K562 (cell line): ENCODE data around the gene ZBP1. TPM values are rescaled to one million over a fixed set of nuclear protein-coding genes. Genes with fewer than 3 reads are reported as not detected.

Experiments
- ATAC-seq: fragments of 200-7000 bp; cut with Tn5 transposase; 3 replicates; pipeline ENCODE4 v1.9.1; 2020; ENCODE audit warnings: moderate library complexity
- BruUV-seq: library from RNA; stranded (reverse); fragments of 400-500 nt; replicated peaks from 2 replicates; lab custom pipeline; 2021; lab: Mats Ljungman, UMichigan
- CTCF ChIA-PET: fragments of 300-600 bp; formaldehyde crosslinking; extraction: SDS; loops from one replicate; lab custom pipeline; 2021; ENCODE audit warnings: low intra/inter-chr PET ratio; lab: Yijun Ruan, JAX
- POLR2A ChIA-PET: fragments of 300-600, 350-650 bp; sonication (Branson Sonifier 250); formaldehyde crosslinking; extraction: SDS; loops from one replicate; lab custom pipeline; 2021; ENCODE audit warnings: antibody characterized with exemption, inconsistent platforms; lab: Yijun Ruan, JAX
- DNase-seq, 4 experiments: peaks; one replicate each; pipeline versions ENCODE4 v3.0.0 to v3.0.0-alpha.2; 2011 to 2018; ENCODE audit warnings: low spot score in 3 of 4, mixed read lengths in 3 of 4; ENCODE audit errors: extremely low read depth in 1 of 4
- FAIRE-seq: peaks from 2 replicates; lab custom pipeline; 2011; peaks lifted over from hg19 to GRCh38; lab: Jason Lieb, UNC
- H2AFZ ChIP-seq: 2 replicates; pipeline ENCODE4 v1.6.0; 2011; ENCODE audit warnings: low read depth, low read length, control low read depth, inconsistent platforms
- H3K27ac ChIP-seq: fragments of 200-600 bp; 3 replicates; pipeline ENCODE4 v1.8.0; 2011; ENCODE audit warnings: low read depth, mild to moderate bottlenecking, control low read depth, inconsistent platforms, low read length, moderate library complexity, mixed read lengths; ENCODE audit errors: extremely low read depth
- H3K27me3 ChIP-seq, 2 experiments: fragments of 300-600 bp in 1 of 2; 2 replicates in 1 of 2; 3 replicates in 1 of 2; pipeline versions ENCODE4 v1.6.0 to v1.8.0; 2011; ENCODE audit warnings: inconsistent platforms in 2 of 2, low read length in 2 of 2, mild to moderate bottlenecking in 1 of 2, mixed read lengths in 1 of 2, moderate library complexity in 1 of 2; ENCODE audit not compliant: control insufficient read depth in 2 of 2, insufficient read depth in 2 of 2
- H3K36me3 ChIP-seq: fragments of 300-600 bp; 3 replicates; pipeline ENCODE4 v1.8.0; 2011; ENCODE audit warnings: mild to moderate bottlenecking, low read length, inconsistent platforms; ENCODE audit not compliant: control insufficient read depth, insufficient read depth
- H3K4me1 ChIP-seq, 2 experiments: fragments of 200-600 bp in 1 of 2; replicated peaks in 1 of 2; 2 replicates in 1 of 2; 3 replicates in 1 of 2; pipeline versions ENCODE4 v1.5.1 to v1.8.0; 2011; ENCODE audit warnings: inconsistent platforms in 2 of 2, low read length in 2 of 2, mild to moderate bottlenecking in 1 of 2, mixed read lengths in 1 of 2, moderate library complexity in 1 of 2; ENCODE audit not compliant: control insufficient read depth in 2 of 2, insufficient read depth in 2 of 2
- H3K4me2 ChIP-seq: 2 replicates; pipeline ENCODE4 v1.6.1; 2011; ENCODE audit warnings: low read length, control low read depth, inconsistent platforms, mixed read lengths; ENCODE audit not compliant: insufficient read depth
- H3K4me3 ChIP-seq: fragments of 200-600 bp; sonication (generic), shearing (Covaris generic); 2 replicates; pipeline ENCODE4 v1.5.1; 2016; ENCODE audit warnings: control low read depth, inconsistent platforms
- H3K79me2 ChIP-seq: fragments of 200-600 bp; 3 replicates; pipeline ENCODE4 v1.8.0; 2011; ENCODE audit warnings: low read length, inconsistent platforms; ENCODE audit not compliant: control insufficient read depth, insufficient read depth
- H3K9ac ChIP-seq, 2 experiments: 2 replicates each; pipeline versions ENCODE4 v1.6.0 to v1.6.1; 2011; ENCODE audit warnings: low read depth in 2 of 2, low read length in 2 of 2, control low read depth in 1 of 2, inconsistent platforms in 1 of 2, mild to moderate bottlenecking in 1 of 2, mixed read lengths in 1 of 2; ENCODE audit not compliant: insufficient read depth in 1 of 2
- H3K9me1 ChIP-seq: one replicate; pipeline ENCODE4 v1.6.0; 2011; ENCODE audit warnings: inconsistent platforms, mild to moderate bottlenecking, low read length, moderate library complexity; ENCODE audit not compliant: control insufficient read depth, insufficient read depth
- H3K9me3 ChIP-seq: replicated peaks from 2 replicates; pipeline ENCODE4 v1.5.1; 2011; ENCODE audit warnings: low read depth, low read length, inconsistent platforms; ENCODE audit not compliant: control insufficient read depth, insufficient read depth
- H4K20me1 ChIP-seq: replicated peaks from 2 replicates; pipeline ENCODE4 v1.6.1; 2011; ENCODE audit warnings: low read length, inconsistent platforms, mixed read lengths; ENCODE audit not compliant: control insufficient read depth, insufficient read depth
- AFF4 ChIP-seq: sonication (generic); formaldehyde crosslinking; IDR thresholded peaks from 2 replicates; pipeline ENCODE4 v1.8.0; 2023; ENCODE audit warnings: mild to moderate bottlenecking, missing genetic modification reagents
- ATF1 ChIP-seq, 2 experiments: fragments of 450-650 bp in 1 of 2; IDR thresholded peaks; 2 replicates each; pipeline ENCODE4 v1.6.1; 2016; ENCODE audit warnings: missing compliant biosample characterization in 1 of 2, missing genetic modification characterization in 1 of 2
- CHD1 ChIP-seq: fragments of 200-600 bp; sonication (generic); IDR thresholded peaks from one replicate; pipeline ENCODE4 v1.6.1; 2012; ENCODE audit warnings: mild to moderate bottlenecking, moderate library complexity, low read length, inconsistent platforms
- CREB3 ChIP-seq: fragments of 450-650 bp; conservative IDR thresholded peaks from 2 replicates; pipeline ENCODE4 v1.6.1; 2016; ENCODE audit warnings: missing genetic modification characterization, low read depth, mild to moderate bottlenecking, missing compliant biosample characterization, moderate library complexity
- CREM ChIP-seq: IDR thresholded peaks from 2 replicates; pipeline ENCODE4 v1.6.1; 2014; ENCODE audit warnings: antibody characterized with exemption, low read depth
- LEF1 ChIP-seq: fragments of 450-650 bp; IDR thresholded peaks from 2 replicates; pipeline ENCODE4 v1.6.1; 2016; ENCODE audit warnings: mild to moderate bottlenecking
- NCOA1 ChIP-seq: fragments of 450-650 bp; IDR thresholded peaks from 2 replicates; pipeline ENCODE4 v1.6.1; 2016; ENCODE audit warnings: low read depth
- NR4A1 ChIP-seq, 2 experiments: fragments of 250-450 bp in 1 of 2; fragments of 450-650 bp in 1 of 2; sonication (Bioruptor Pico) in 1 of 2; IDR thresholded peaks; 2 replicates each; pipeline versions ENCODE4 v1.4.0 to v1.6.1; 2016 to 2020; ENCODE audit warnings: mild to moderate bottlenecking in 2 of 2, missing compliant biosample characterization in 1 of 2, missing genetic modification characterization in 1 of 2, moderate library complexity in 1 of 2
- SPI1 ChIP-seq: IDR thresholded peaks from 2 replicates; pipeline ENCODE4 v1.6.1; 2011; ENCODE audit warnings: low read depth, low read length, control low read depth, borderline replicate concordance
- WGBS: fragments of 100-300 bp; shearing (Covaris generic); methylation state at CpG from one replicate; pipeline ENCODE4 v1.1.6; 2016; ENCODE audit warnings: low coverage, mixed read lengths; ENCODE audit not compliant: insufficient coverage; ENCODE audit errors: missing lambda C conversion rate; 5-methylcytosine and 5-hydroxymethylcytosine counted together
- in situ Hi-C: fragments of 300-500 bp; cut with MboI; formaldehyde crosslinking; loops from 4 replicates; pipeline ENCODE4 v1.15.0; 2018; ENCODE audit warnings: inconsistent platforms, mixed read lengths
- intact Hi-C: fragments of 100-400 bp; cut with micrococcal nuclease; formaldehyde crosslinking; loops from 2 replicates; pipeline ENCODE4 v1.14.2; 2022
- polyA plus RNA-seq, 8 experiments: library from polyadenylated mRNA; depleted of rRNA in 4 of 8; stranded (reverse) in 5 of 8; unstranded in 3 of 8; fragments of >200 nt; fragmentation: Nextera tagmentation in 2 of 8; fragmentation: Illumina TruSeq in 1 of 8; extraction: Ambion mirVana in 2 of 8; extraction: Trizol in 1 of 8; gene quantifications; 2 replicates each; pipeline versions ENCODE4 v1.2.1 to v1.2.3, GENCODE V29; 2011 to 2014; ENCODE audit warnings: inconsistent platforms in 1 of 8, missing spikeins in 1 of 8
- total RNA-seq, 7 experiments: library from RNA; depleted of rRNA in 6 of 7; stranded (reverse); fragments of >200 nt in 6 of 7; fragmentation: Illumina TruSeq in 2 of 7; extraction: Trizol in 2 of 7; gene quantifications; 2 replicates each; pipeline versions ENCODE4 v1.2.1 to v1.2.3, GENCODE V29; 2011 to 2021; ENCODE audit warnings: low replicate concordance in 1 of 7
- TF ChIP-seq, protein P1 (sequence below): fragments of 250-450 bp; sonication (Bioruptor Pico); IDR thresholded peaks from 2 replicates; pipeline ENCODE4 v1.5.0; 2021; ENCODE audit warnings: mild to moderate bottlenecking, moderate library complexity

ZBP1 gene
- total and polyA plus RNA-seq, 9 of the 15 experiments (the other 6 are each of a cell fraction or from before 2014, with no cell fraction given), result not detected

- TF ChIP-seq AFF4 (CRISPR knock-in tag) (no peak), LEF1 (no peak), CHD1 (no peak)
- TF ChIP-seq, all 486 proteins: peak for 4
Observed at GRCh38 chr20:57559658-57560553, 60.3 kb downstream of the ZBP1 start (continued).

- Histone ChIP-seq H2AFZ (peak overlapping the region; percentile 88), H3K79me2 (no peaks in the 10 kb centered on the region), H3K27ac (no peak overlapping the region), H3K9ac (peak overlapping the region in 1 of 2 experiments; percentile 8; a peak in 1 of 4 replicates), H3K4me2 (peak overlapping the region; percentile 50; the same call in 1 of the 2 replicates), H3K4me1 (peaks cover 27 to 34% of the 10 kb centered on the region in 2 experiments), H3K9me3 (no peaks in the 10 kb centered on the region), H3K27me3 (no peaks in the 10 kb centered on the region), H3K9me1 (no peaks in the 10 kb centered on the region), H3K36me3 (no peaks in the 10 kb centered on the region), H3K4me3 (no peak overlapping the region), H4K20me1 (no peaks in the 10 kb centered on the region)
- no TSS peak for BruUV-seq
- peak; percentile 11 for FAIRE-seq
- ChIA-PET CTCF (no interaction called here), POLR2A (interaction anchor here (0.6 to 1.0 kb wide), 6 partner anchors 11 to 32 kb away, joined by 3 to 5 read pairs (median 3); no protein-coding TSS in a partner anchor)
- 34% methylated on average over 10 of the region's 10 CpGs for WGBS
- in situ Hi-C loops (no loop called here), intact Hi-C loops (no loop called here)
- no peak for ATAC-seq
- no peak for DNase-seq
- TF ChIP-seq CREB3 (tag), result 0 out of 2 replicates have a peak, but pooled peaks have one; percentile 5
- TF ChIP-seq CREM, result 0 out of 2 replicates have a peak, but pooled peaks have one; percentile 1
- no peak for TF ChIP-seq NR4A1 (CRISPR knock-in tag; IDR thresholded peaks at IDR 0.05)
- TF ChIP-seq NR4A1 (tag; IDR thresholded peaks at IDR 0.05), result 0 out of 2 replicates have a peak, but pooled peaks have one; percentile 34
- TF ChIP-seq, protein P1, sequence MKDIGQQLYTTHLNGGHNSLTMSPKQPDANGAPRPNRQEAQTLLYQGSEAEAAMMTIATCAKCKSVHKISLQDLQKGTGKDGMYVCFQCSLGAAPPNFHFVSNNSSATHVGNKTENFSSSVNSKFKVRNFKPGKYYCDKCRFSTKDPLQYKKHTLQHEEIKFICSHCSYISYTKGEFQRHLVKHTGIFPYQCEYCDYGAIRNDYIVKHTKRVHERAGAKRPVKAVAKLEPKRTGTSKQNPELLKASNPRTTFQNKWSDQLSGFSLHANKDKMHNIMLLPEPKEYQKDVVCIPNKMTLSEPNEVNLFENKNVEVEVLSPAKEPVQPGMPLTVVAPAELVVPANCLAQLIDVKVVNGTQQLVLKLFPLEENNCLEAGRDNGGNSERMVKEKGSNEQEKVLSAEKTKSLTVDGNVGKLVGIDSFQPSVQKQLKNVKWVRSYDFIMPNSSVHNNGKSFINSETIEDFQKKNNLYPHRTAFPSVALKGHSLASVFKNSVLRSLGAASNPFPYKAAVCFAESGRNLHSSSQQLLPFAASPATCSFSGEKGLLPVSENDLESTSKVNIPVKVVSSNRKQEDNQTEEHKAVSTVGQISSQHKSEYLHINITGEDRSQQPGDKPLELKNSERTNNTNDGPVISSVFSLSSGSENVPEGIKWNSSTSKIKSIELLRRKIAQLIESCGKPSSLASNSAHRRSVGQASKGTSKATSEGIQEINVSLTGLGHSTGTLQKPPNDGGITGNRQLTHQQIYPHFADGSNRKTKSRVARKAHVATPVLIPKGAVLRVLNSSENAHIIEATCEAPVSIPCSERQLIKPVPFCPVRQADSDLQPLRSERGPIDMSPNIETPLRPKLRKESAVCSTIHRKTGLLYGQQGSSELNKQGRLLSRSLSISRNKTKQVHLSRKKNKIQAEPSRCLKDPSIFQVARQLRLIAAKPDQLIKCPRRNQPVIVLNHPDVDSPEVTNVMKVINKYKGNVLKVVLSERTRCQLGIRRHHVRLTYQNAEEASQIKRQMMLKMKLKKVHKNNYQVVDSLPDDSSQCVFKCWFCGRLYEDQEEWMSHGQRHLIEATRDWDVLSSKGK (CRISPR knock-in tag), result no peak
- TF ChIP-seq SPI1, result no peak
- 0 out of 2 replicates have a peak, but pooled peaks have one; percentile 22 for TF ChIP-seq NCOA1
- TF ChIP-seq ATF1 (CRISPR knock-in tag; IDR thresholded peaks at IDR 0.05), result no peak
- TF ChIP-seq ATF1 (tag; IDR thresholded peaks at IDR 0.05), result 0 out of 2 replicates have a peak, but pooled peaks have one; percentile 27
Observed at GRCh38 chr20:57559289-57559634, 61.0 kb downstream of the ZBP1 start.
